OCI-LY3 (cell line): ENCODE results near the gene OR1D2.

ENCODE experiments used
- EZH2phosphoT487 ChIP-seq: fragments of 200-600 bp; shearing (Covaris generic); IDR thresholded peaks from 2 replicates; pipeline ENCODE4 v1.6.1; 2018; ENCODE audit warnings: antibody characterized with exemption, mixed run types, low read depth
- TF ChIP-seq, protein P1 (sequence below): fragments of 200-600, 300-600 bp; sonication (generic); IDR thresholded peaks from 2 replicates; pipeline ENCODE4 v1.5.1; 2014; ENCODE audit warnings: antibody characterized with exemption, low read length, low read depth

DNA sequence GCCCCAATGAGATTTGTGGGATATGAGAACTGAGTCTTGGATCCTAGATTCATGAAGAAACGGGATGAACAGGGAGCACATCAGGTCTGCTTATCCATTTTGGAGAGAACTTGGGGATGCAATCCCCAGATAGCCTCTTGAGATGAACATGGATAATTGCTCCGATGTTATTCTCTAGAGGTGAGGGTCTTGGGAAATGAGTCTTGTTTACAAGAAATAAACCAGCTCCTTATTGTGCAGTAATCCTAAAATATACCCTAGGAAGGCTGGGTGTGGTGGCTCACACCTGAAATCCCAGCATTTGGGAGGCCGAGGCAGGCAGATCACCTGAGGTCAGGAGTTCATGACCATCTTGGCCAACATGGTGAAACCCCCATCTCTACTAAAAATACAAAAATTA lies at the start of gene OR1D2:
- TF ChIP-seq, protein P1, sequence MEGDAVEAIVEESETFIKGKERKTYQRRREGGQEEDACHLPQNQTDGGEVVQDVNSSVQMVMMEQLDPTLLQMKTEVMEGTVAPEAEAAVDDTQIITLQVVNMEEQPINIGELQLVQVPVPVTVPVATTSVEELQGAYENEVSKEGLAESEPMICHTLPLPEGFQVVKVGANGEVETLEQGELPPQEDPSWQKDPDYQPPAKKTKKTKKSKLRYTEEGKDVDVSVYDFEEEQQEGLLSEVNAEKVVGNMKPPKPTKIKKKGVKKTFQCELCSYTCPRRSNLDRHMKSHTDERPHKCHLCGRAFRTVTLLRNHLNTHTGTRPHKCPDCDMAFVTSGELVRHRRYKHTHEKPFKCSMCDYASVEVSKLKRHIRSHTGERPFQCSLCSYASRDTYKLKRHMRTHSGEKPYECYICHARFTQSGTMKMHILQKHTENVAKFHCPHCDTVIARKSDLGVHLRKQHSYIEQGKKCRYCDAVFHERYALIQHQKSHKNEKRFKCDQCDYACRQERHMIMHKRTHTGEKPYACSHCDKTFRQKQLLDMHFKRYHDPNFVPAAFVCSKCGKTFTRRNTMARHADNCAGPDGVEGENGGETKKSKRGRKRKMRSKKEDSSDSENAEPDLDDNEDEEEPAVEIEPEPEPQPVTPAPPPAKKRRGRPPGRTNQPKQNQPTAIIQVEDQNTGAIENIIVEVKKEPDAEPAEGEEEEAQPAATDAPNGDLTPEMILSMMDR = no peak
- no peak for TF ChIP-seq EZH2phosphoT487
